Measurements from ENCODE around the gene ATP2B1.

ATP2B1 gene

GRCh38 chr12:89574736-89575208, 133.9 kb downstream of the ATP2B1 start:
- no peak for DNase-seq

- no peak for DNase-seq
These were observed 135.4 kb downstream of the ATP2B1 start for GRCh38 chr12:89573051-89573810.

- DNase-seq: no peak
These were observed 137.0 kb downstream of the ATP2B1 start for GRCh38 chr12:89571491-89572195.

- no peak for DNase-seq
These were observed 140.2 kb downstream of the ATP2B1 start for GRCh38 chr12:89568484-89568883.

- no peak for DNase-seq
These were observed 140.9 kb downstream of the ATP2B1 start for GRCh38 chr12:89567691-89568239.

- no peak for DNase-seq
These were observed 142.0 kb downstream of the ATP2B1 start for GRCh38 chr12:89566615-89567014.

- DNase-seq: no peak
These were observed 143.6 kb downstream of the ATP2B1 start for GRCh38 chr12:89565002-89565401.

GRCh38 chr12:89559753-89560152, 148.9 kb downstream of the ATP2B1 start:
- DNase-seq: no peak

GRCh38 chr12:89556976-89557375, 151.7 kb downstream of the ATP2B1 start:
- DNase-seq: peak; percentile 44

GRCh38 chr12:89552376-89552775, 156.3 kb downstream of the ATP2B1 start:
- DNase-seq: no peak

GRCh38 chr12:89551747-89552146, 156.9 kb downstream of the ATP2B1 start:
- DNase-seq: no peak

- DNase-seq: no peak
These were observed 161.5 kb downstream of the ATP2B1 start for GRCh38 chr12:89547101-89547500.

GRCh38 chr12:89546151-89546550, 162.5 kb downstream of the ATP2B1 start:
- no peak for DNase-seq

GRCh38 chr12:89544681-89545184, 163.9 kb downstream of the ATP2B1 start:
- peak; percentile 13 for DNase-seq

- DNase-seq: no peak
These were observed 164.6 kb downstream of the ATP2B1 start for GRCh38 chr12:89544022-89544421.

GRCh38 chr12:89542912-89543592, 165.6 kb downstream of the ATP2B1 start:
- peak; percentile 57 for DNase-seq

- DNase-seq: no peak
These were observed 166.4 kb downstream of the ATP2B1 start for GRCh38 chr12:89542236-89542635.

- DNase-seq: no peak
These were observed 168.1 kb downstream of the ATP2B1 start for GRCh38 chr12:89540586-89540985.

- DNase-seq: no peak
These were observed 169.0 kb downstream of the ATP2B1 start for GRCh38 chr12:89539426-89540223.

GRCh38 chr12:89538897-89539296, 169.7 kb downstream of the ATP2B1 start:
- DNase-seq: no peak

Measured in NCI-H1105 (cell line).